K562 (cell line): Measurements from ENCODE around the gene RDH5. TPM values are rescaled to one million over a fixed set of nuclear protein-coding genes. Genes with fewer than 3 reads are reported as not detected.
A peak's percentile ranks its signal among the peaks of the same experiment; 100 is the strongest.

Source experiments
- ATAC-seq: fragments of 200-7000 bp; cut with Tn5 transposase; 3 replicates; pipeline ENCODE4 v1.9.1; 2020; ENCODE audit warnings: moderate library complexity
- BruUV-seq: library from RNA; stranded (reverse); fragments of 400-500 nt; replicated peaks from 2 replicates; lab custom pipeline; 2021; lab: Mats Ljungman, UMichigan
- CTCF ChIA-PET: fragments of 300-600 bp; formaldehyde crosslinking; extraction: SDS; loops from one replicate; lab custom pipeline; 2021; ENCODE audit warnings: low intra/inter-chr PET ratio; lab: Yijun Ruan, JAX
- POLR2A ChIA-PET: fragments of 300-600, 350-650 bp; sonication (Branson Sonifier 250); formaldehyde crosslinking; extraction: SDS; loops from one replicate; lab custom pipeline; 2021; ENCODE audit warnings: antibody characterized with exemption, inconsistent platforms; lab: Yijun Ruan, JAX
- DNase-seq, 4 experiments: peaks; one replicate each; pipeline versions ENCODE4 v3.0.0 to v3.0.0-alpha.2; 2011 to 2018; ENCODE audit warnings: low spot score in 3 of 4, mixed read lengths in 3 of 4; ENCODE audit errors: extremely low read depth in 1 of 4
- FAIRE-seq: peaks from 2 replicates; lab custom pipeline; 2011; peaks lifted over from hg19 to GRCh38; lab: Jason Lieb, UNC
- H2AFZ ChIP-seq: 2 replicates; pipeline ENCODE4 v1.6.0; 2011; ENCODE audit warnings: low read depth, low read length, control low read depth, inconsistent platforms
- H3K27ac ChIP-seq: fragments of 200-600 bp; 3 replicates; pipeline ENCODE4 v1.8.0; 2011; ENCODE audit warnings: low read depth, mild to moderate bottlenecking, control low read depth, inconsistent platforms, low read length, moderate library complexity, mixed read lengths; ENCODE audit errors: extremely low read depth
- H3K27me3 ChIP-seq, 2 experiments: fragments of 300-600 bp in 1 of 2; 2 replicates in 1 of 2; 3 replicates in 1 of 2; pipeline versions ENCODE4 v1.6.0 to v1.8.0; 2011; ENCODE audit warnings: inconsistent platforms in 2 of 2, low read length in 2 of 2, mild to moderate bottlenecking in 1 of 2, mixed read lengths in 1 of 2, moderate library complexity in 1 of 2; ENCODE audit not compliant: control insufficient read depth in 2 of 2, insufficient read depth in 2 of 2
- H3K36me3 ChIP-seq: fragments of 300-600 bp; 3 replicates; pipeline ENCODE4 v1.8.0; 2011; ENCODE audit warnings: mild to moderate bottlenecking, low read length, inconsistent platforms; ENCODE audit not compliant: control insufficient read depth, insufficient read depth
- H3K4me1 ChIP-seq, 2 experiments: fragments of 200-600 bp in 1 of 2; replicated peaks in 1 of 2; 2 replicates in 1 of 2; 3 replicates in 1 of 2; pipeline versions ENCODE4 v1.5.1 to v1.8.0; 2011; ENCODE audit warnings: inconsistent platforms in 2 of 2, low read length in 2 of 2, mild to moderate bottlenecking in 1 of 2, mixed read lengths in 1 of 2, moderate library complexity in 1 of 2; ENCODE audit not compliant: control insufficient read depth in 2 of 2, insufficient read depth in 2 of 2
- H3K4me2 ChIP-seq: 2 replicates; pipeline ENCODE4 v1.6.1; 2011; ENCODE audit warnings: low read length, control low read depth, inconsistent platforms, mixed read lengths; ENCODE audit not compliant: insufficient read depth
- H3K4me3 ChIP-seq: fragments of 200-600 bp; sonication (generic), shearing (Covaris generic); 2 replicates; pipeline ENCODE4 v1.5.1; 2016; ENCODE audit warnings: control low read depth, inconsistent platforms
- H3K79me2 ChIP-seq: fragments of 200-600 bp; 3 replicates; pipeline ENCODE4 v1.8.0; 2011; ENCODE audit warnings: low read length, inconsistent platforms; ENCODE audit not compliant: control insufficient read depth, insufficient read depth
- H3K9ac ChIP-seq, 2 experiments: 2 replicates each; pipeline versions ENCODE4 v1.6.0 to v1.6.1; 2011; ENCODE audit warnings: low read depth in 2 of 2, low read length in 2 of 2, control low read depth in 1 of 2, inconsistent platforms in 1 of 2, mild to moderate bottlenecking in 1 of 2, mixed read lengths in 1 of 2; ENCODE audit not compliant: insufficient read depth in 1 of 2
- H3K9me1 ChIP-seq: one replicate; pipeline ENCODE4 v1.6.0; 2011; ENCODE audit warnings: inconsistent platforms, mild to moderate bottlenecking, low read length, moderate library complexity; ENCODE audit not compliant: control insufficient read depth, insufficient read depth
- H3K9me3 ChIP-seq: replicated peaks from 2 replicates; pipeline ENCODE4 v1.5.1; 2011; ENCODE audit warnings: low read depth, low read length, inconsistent platforms; ENCODE audit not compliant: control insufficient read depth, insufficient read depth
- H4K20me1 ChIP-seq: replicated peaks from 2 replicates; pipeline ENCODE4 v1.6.1; 2011; ENCODE audit warnings: low read length, inconsistent platforms, mixed read lengths; ENCODE audit not compliant: control insufficient read depth, insufficient read depth
- JUN ChIP-seq, 2 experiments: sonication (generic) in 1 of 2; formaldehyde crosslinking in 1 of 2; IDR thresholded peaks; 2 replicates each; pipeline versions ENCODE4 v1.6.1 to v1.8.0; 2012 to 2022; ENCODE audit warnings: borderline replicate concordance in 2 of 2, mild to moderate bottlenecking in 2 of 2, improper control_type of control experiment in 1 of 2, low read depth in 1 of 2, low read length in 1 of 2, missing genetic modification reagents in 1 of 2
- KAT7 ChIP-seq: sonication (generic); formaldehyde crosslinking; IDR thresholded peaks from 2 replicates; pipeline ENCODE4 v1.8.0; 2022; ENCODE audit warnings: missing genetic modification reagents, mild to moderate bottlenecking, borderline replicate concordance
- SMAD2 ChIP-seq: fragments of 150-350 bp; IDR thresholded peaks from 2 replicates; pipeline ENCODE4 v1.6.1; 2014; ENCODE audit warnings: low read depth, mild to moderate bottlenecking, low read length
- TAF7 ChIP-seq: fragments of 450-650 bp; IDR thresholded peaks from 2 replicates; pipeline ENCODE4 v1.6.1; 2016; ENCODE audit warnings: missing genetic modification characterization, missing compliant biosample characterization
- ZNF175 ChIP-seq: fragments of 200-800 bp; sonication (Bioruptor generic); IDR thresholded peaks from 2 replicates; pipeline ENCODE4 v1.6.1; 2016; ENCODE audit warnings: low read depth, mild to moderate bottlenecking, missing genetic modification characterization, missing compliant biosample characterization
- ZNF76 ChIP-seq: fragments of 250-450 bp; sonication (Bioruptor Pico); IDR thresholded peaks from 2 replicates; pipeline ENCODE4 v1.4.0; 2020; ENCODE audit warnings: mild to moderate bottlenecking, moderate library complexity, borderline replicate concordance
- WGBS: fragments of 100-300 bp; shearing (Covaris generic); methylation state at CpG from one replicate; pipeline ENCODE4 v1.1.6; 2016; ENCODE audit warnings: low coverage, mixed read lengths; ENCODE audit not compliant: insufficient coverage; ENCODE audit errors: missing lambda C conversion rate; 5-methylcytosine and 5-hydroxymethylcytosine counted together
- in situ Hi-C: fragments of 300-500 bp; cut with MboI; formaldehyde crosslinking; loops from 4 replicates; pipeline ENCODE4 v1.15.0; 2018; ENCODE audit warnings: inconsistent platforms, mixed read lengths
- intact Hi-C: fragments of 100-400 bp; cut with micrococcal nuclease; formaldehyde crosslinking; loops from 2 replicates; pipeline ENCODE4 v1.14.2; 2022
- polyA plus RNA-seq, 8 experiments: library from polyadenylated mRNA; depleted of rRNA in 4 of 8; stranded (reverse) in 5 of 8; unstranded in 3 of 8; fragments of >200 nt; fragmentation: Nextera tagmentation in 2 of 8; fragmentation: Illumina TruSeq in 1 of 8; extraction: Ambion mirVana in 2 of 8; extraction: Trizol in 1 of 8; gene quantifications; 2 replicates each; pipeline versions ENCODE4 v1.2.1 to v1.2.3, GENCODE V29; 2011 to 2014; ENCODE audit warnings: inconsistent platforms in 1 of 8, missing spikeins in 1 of 8
- total RNA-seq, 7 experiments: library from RNA; depleted of rRNA in 6 of 7; stranded (reverse); fragments of >200 nt in 6 of 7; fragmentation: Illumina TruSeq in 2 of 7; extraction: Trizol in 2 of 7; gene quantifications; 2 replicates each; pipeline versions ENCODE4 v1.2.1 to v1.2.3, GENCODE V29; 2011 to 2021; ENCODE audit warnings: low replicate concordance in 1 of 7
- TF ChIP-seq, protein P1 (sequence below): sonication (generic); formaldehyde crosslinking; IDR thresholded peaks from 2 replicates; pipeline ENCODE4 v1.8.0; 2023; ENCODE audit warnings: mild to moderate bottlenecking, missing genetic modification reagents

Gene RDH5
- total and polyA plus RNA-seq, 9 of the 15 experiments (the other 6 are each of a cell fraction or from before 2014, with no cell fraction given), result 0.28 to 2.0 (median 1.1) TPM; not detected in 1

DNA sequence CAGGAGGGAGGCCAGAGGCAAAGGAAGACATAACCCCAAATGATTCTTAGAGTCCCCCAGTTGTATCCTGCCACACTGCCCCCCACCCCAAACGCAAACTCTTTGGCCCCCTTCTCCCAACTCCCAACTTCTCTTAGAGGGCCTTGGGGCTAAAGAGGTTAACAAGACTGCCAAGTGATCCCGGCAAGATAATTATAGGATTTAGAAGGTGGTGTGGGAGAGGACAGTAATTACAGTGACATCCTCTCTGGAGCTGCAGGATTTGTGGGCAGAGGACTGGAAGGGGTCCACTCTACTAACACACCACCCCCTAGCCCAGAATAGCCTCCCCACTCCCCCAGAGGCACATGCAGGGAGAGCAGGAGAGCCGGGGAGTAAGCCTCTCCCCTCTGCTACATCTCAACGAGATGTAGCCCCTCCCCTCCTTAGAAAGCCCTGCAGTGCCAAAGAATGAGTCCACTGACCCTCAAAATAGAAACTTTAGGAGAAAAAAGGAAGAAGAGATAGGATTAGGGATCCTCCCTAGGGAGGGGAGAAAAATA lies 17.5 kb downstream of the RDH5 start:
- FAIRE-seq, result no peak
- ChIA-PET CTCF (interaction anchor here (1.0 to 2.2 kb wide), 6 partner anchors 13 to 549 kb away, joined by 3 to 20 read pairs (median 4); partner anchors contain the start of gene RPS26), POLR2A (interaction anchor here (0.5 to 3.7 kb wide), 10 partner anchors 8 to 306 kb away, joined by 3 to 25 read pairs (median 4); partner anchors contain the start of genes CD63, ORMDL2, RAB5B and SARNP)
- no peaks in the 10 kb centered on the region; the same call in 1 of the 2 replicates for H3K9me3 ChIP-seq
- H3K9me1 ChIP-seq, result no peaks in the 10 kb centered on the region
- H2AFZ ChIP-seq, result peak overlapping the region; percentile 95
- H3K4me3 ChIP-seq, result no peak overlapping the region
- TF ChIP-seq ZNF175 (no peak), TAF7 (no peak), ZNF76 (CRISPR knock-in tag) (no peak), SMAD2 (no peak), KAT7 (CRISPR knock-in tag) (0 out of 2 replicates have a peak, but pooled peaks have one; percentile 45), JUN (IDR thresholded peaks at IDR 0.05; ENCODE audit: borderline replicate concordance, low read depth, low read length) (no peak), JUN (CRISPR knock-in tag; IDR thresholded peaks at IDR 0.05; ENCODE audit: borderline replicate concordance) (no peak)
- TF ChIP-seq, protein P1, sequence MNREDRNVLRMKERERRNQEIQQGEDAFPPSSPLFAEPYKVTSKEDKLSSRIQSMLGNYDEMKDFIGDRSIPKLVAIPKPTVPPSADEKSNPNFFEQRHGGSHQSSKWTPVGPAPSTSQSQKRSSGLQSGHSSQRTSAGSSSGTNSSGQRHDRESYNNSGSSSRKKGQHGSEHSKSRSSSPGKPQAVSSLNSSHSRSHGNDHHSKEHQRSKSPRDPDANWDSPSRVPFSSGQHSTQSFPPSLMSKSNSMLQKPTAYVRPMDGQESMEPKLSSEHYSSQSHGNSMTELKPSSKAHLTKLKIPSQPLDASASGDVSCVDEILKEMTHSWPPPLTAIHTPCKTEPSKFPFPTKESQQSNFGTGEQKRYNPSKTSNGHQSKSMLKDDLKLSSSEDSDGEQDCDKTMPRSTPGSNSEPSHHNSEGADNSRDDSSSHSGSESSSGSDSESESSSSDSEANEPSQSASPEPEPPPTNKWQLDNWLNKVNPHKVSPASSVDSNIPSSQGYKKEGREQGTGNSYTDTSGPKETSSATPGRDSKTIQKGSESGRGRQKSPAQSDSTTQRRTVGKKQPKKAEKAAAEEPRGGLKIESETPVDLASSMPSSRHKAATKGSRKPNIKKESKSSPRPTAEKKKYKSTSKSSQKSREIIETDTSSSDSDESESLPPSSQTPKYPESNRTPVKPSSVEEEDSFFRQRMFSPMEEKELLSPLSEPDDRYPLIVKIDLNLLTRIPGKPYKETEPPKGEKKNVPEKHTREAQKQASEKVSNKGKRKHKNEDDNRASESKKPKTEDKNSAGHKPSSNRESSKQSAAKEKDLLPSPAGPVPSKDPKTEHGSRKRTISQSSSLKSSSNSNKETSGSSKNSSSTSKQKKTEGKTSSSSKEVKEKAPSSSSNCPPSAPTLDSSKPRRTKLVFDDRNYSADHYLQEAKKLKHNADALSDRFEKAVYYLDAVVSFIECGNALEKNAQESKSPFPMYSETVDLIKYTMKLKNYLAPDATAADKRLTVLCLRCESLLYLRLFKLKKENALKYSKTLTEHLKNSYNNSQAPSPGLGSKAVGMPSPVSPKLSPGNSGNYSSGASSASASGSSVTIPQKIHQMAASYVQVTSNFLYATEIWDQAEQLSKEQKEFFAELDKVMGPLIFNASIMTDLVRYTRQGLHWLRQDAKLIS (CRISPR knock-in tag), result 0 out of 2 replicates have a peak, but pooled peaks have one; percentile 10
- no peak for DNase-seq
- 7% methylated on average over 4 of the region's 4 CpGs for WGBS
- H3K79me2 ChIP-seq, result no peaks in the 10 kb centered on the region
- H3K27me3 ChIP-seq, result no peaks in the 10 kb centered on the region
- H3K4me2 ChIP-seq, result peak overlapping the region; percentile 70
- H3K36me3 ChIP-seq, result no peaks in the 10 kb centered on the region
- H3K9ac ChIP-seq, result peak overlapping the region; percentile 3 to 44; a peak in 2 of 4 replicates
- no peaks in the 10 kb centered on the region for H4K20me1 ChIP-seq
- BruUV-seq, result no TSS peak
- intact Hi-C loops (loop anchor here (1.0 to 5.0 kb wide), 7 partner anchors 13 to 550 kb away; partner anchors contain the start of gene RPS26), in situ Hi-C loops (loop anchor here (5.0 kb wide), 2 partner anchors 205 to 295 kb away; no protein-coding TSS in a partner anchor)
- H3K27ac ChIP-seq, result peak overlapping the region; percentile 27
- peaks cover 21% of the 10 kb centered on the region in 2 experiments for H3K4me1 ChIP-seq
- peak; percentile 40 for ATAC-seq
